ENCODE results near the gene CORO1C.

- TF ChIP-seq CTCF (conservative IDR thresholded peaks at IDR 0.05; ENCODE audit: low read depth, low read length): no peak
- TF ChIP-seq EZH2 (IDR thresholded peaks at IDR 0.05; ENCODE audit: borderline replicate concordance, low read depth, low read length, poor library complexity, severe bottlenecking): no peak
Measured at GRCh38 chr12:108683906-108684556, 47.3 kb downstream of the CORO1C start.
